Endodermal cell (in vitro differentiated cells): ENCODE results near the gene ADIPOR1. TPM values are rescaled to one million over a fixed set of nuclear protein-coding genes. Genes with fewer than 3 reads are reported as not detected.
"Not testable (repeated sequence)": the region's sequence is repeated elsewhere in the genome, so short reads cannot be mapped to it uniquely, and the experiment has no call there.

ENCODE experiments used
- DNase-seq: peaks from one replicate; pipeline ENCODE4 v3.0.0-alpha.2; 2017
- H3K27ac ChIP-seq: 2 replicates; pipeline ENCODE4 v1.5.1; 2013; ENCODE audit warnings: mild to moderate bottlenecking, low read depth, low read length, moderate library complexity
- H3K27me3 ChIP-seq: 2 replicates; pipeline ENCODE4 v1.6.1; 2013; ENCODE audit warnings: mild to moderate bottlenecking, low read length, moderate library complexity; ENCODE audit not compliant: insufficient read depth, control insufficient read depth, poor library complexity, severe bottlenecking
- H3K36me3 ChIP-seq: 2 replicates; pipeline ENCODE4 v1.7.0; 2013; ENCODE audit warnings: mild to moderate bottlenecking, low read length, moderate library complexity; ENCODE audit not compliant: control insufficient read depth, insufficient read depth
- H3K4me1 ChIP-seq: one replicate; pipeline ENCODE4 v1.7.0; 2013; ENCODE audit warnings: low read length; ENCODE audit not compliant: control insufficient read depth, insufficient read depth
- H3K4me3 ChIP-seq: 2 replicates; pipeline ENCODE4 v1.5.1; 2013; ENCODE audit warnings: mild to moderate bottlenecking, low read length, moderate library complexity
- H3K9ac ChIP-seq: 2 replicates; pipeline ENCODE4 v1.6.1; 2013; ENCODE audit warnings: mild to moderate bottlenecking, low read length, moderate library complexity; ENCODE audit not compliant: poor library complexity, severe bottlenecking; ENCODE audit errors: extremely low read depth
- H3K9me3 ChIP-seq: 2 replicates; pipeline ENCODE4 v1.6.1; 2013; ENCODE audit warnings: mild to moderate bottlenecking, low read length, moderate library complexity; ENCODE audit not compliant: control insufficient read depth
- H3K27ac Mint-ChIP-seq: 2 replicates; pipeline ENCODE4 v1.8.0; 2020; ENCODE audit warnings: mixed read lengths
- H3K27me3 Mint-ChIP-seq: 2 replicates; pipeline ENCODE4 v1.8.0; 2021; ENCODE audit warnings: mild to moderate bottlenecking, mixed read lengths; ENCODE audit not compliant: insufficient read depth
- H3K36me3 Mint-ChIP-seq: 2 replicates; pipeline ENCODE4 v1.8.0; 2020; ENCODE audit warnings: low read depth, mixed read lengths
- H3K4me1 Mint-ChIP-seq: 2 replicates; pipeline ENCODE4 v1.8.0; 2020; ENCODE audit warnings: mixed read lengths
- H3K4me3 Mint-ChIP-seq: 2 replicates; pipeline ENCODE4 v1.8.0; 2020; ENCODE audit warnings: mild to moderate bottlenecking, moderate library complexity, mixed read lengths
- H3K9me3 Mint-ChIP-seq: 2 replicates; pipeline ENCODE4 v1.8.0; 2020; ENCODE audit warnings: mild to moderate bottlenecking, mixed read lengths
- WGBS, 2 experiments: methylation state at CpG; one replicate each; pipeline versions ENCODE4 v1.1.5 to v1.1.7; 2013; ENCODE audit warnings: missing lambda C conversion rate in 2 of 2, mixed read lengths in 1 of 2; ENCODE audit not compliant: insufficient coverage in 1 of 2, insufficient read length in 1 of 2; 5-methylcytosine and 5-hydroxymethylcytosine counted together
- long read RNA-seq, 4 experiments: library from polyadenylated mRNA in 2 of 4; library from RNA in 1 of 4; library from capped mRNA in 1 of 4; stranded (forward) in 3 of 4; unstranded in 1 of 4; transcript quantifications; one replicate each; pipeline ENCODE4 v2.0.0, GENCODE V29; 2020 to 2021; ENCODE audit warnings: inconsistent platforms in 1 of 4
- polyA plus RNA-seq, 2 experiments: library from polyadenylated mRNA; stranded (reverse); fragments of 50-300 nt; gene quantifications; one replicate each; pipeline ENCODE4 v1.2.3, GENCODE V29; 2013
- total RNA-seq, 2 donors: library from RNA; stranded (reverse); fragmentation: NEBNext Ultra II Directional in 1 of 2; extraction: Animal tissue kit (Norgen Biotek cat#: 25700) in 1 of 2; gene quantifications; 2 replicates in 1 of 2; 3 replicates in 1 of 2; pipeline ENCODE4 v1.2.1, GENCODE V29; 2021
- TF ChIP-seq, protein P1 (sequence below): fragments of 200-600 bp; sonication (generic); conservative IDR thresholded peaks from 2 replicates; pipeline ENCODE4 v1.5.0; 2021; ENCODE audit warnings: antibody characterized with exemption, mild to moderate bottlenecking

ADIPOR1 gene, protein sequence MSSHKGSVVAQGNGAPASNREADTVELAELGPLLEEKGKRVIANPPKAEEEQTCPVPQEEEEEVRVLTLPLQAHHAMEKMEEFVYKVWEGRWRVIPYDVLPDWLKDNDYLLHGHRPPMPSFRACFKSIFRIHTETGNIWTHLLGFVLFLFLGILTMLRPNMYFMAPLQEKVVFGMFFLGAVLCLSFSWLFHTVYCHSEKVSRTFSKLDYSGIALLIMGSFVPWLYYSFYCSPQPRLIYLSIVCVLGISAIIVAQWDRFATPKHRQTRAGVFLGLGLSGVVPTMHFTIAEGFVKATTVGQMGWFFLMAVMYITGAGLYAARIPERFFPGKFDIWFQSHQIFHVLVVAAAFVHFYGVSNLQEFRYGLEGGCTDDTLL
- 10 to 100 TPM; 68.1 to 79.7 TPM for total RNA-seq
- polyA plus RNA-seq (2013, experiment 1 of 2) = 62.2 TPM
- polyA plus RNA-seq (2013, experiment 2 of 2) = 57.5 TPM
- long read RNA-seq, experiment 1, transcript ADIPOR1-201 (8 exons, 2,177 nt) = major isoform, 20 of 45 reads
- long read RNA-seq, experiment 1, transcript ADIPOR1-205 (3 exons, 2,109 nt) = minor isoform, 8 of 45 reads
- long read RNA-seq, experiment 1, partial matches to known transcripts = 15 of 45 reads
- long read RNA-seq, experiment 1, other reads (novel, unspliced or antisense) = 2 of 45 reads
- long read RNA-seq, experiment 2, transcript ADIPOR1-201 (8 exons, 2,177 nt) = major isoform, 289 of 324 reads
- long read RNA-seq, experiment 2, partial matches to known transcripts = 16 of 324 reads
- long read RNA-seq, experiment 2, other reads (novel, unspliced or antisense) = 18 of 324 reads
- long read RNA-seq, experiment 3, transcript ADIPOR1-201 (8 exons, 2,177 nt) = major isoform, 489 of 525 reads
- long read RNA-seq, experiment 3, partial matches to known transcripts = 15 of 525 reads
- long read RNA-seq, experiment 3, other reads (novel, unspliced or antisense) = 21 of 525 reads
- long read RNA-seq, experiment 4, transcript ADIPOR1-201 (8 exons, 2,177 nt) = major isoform, 51 of 64 reads
- long read RNA-seq, experiment 4, partial matches to known transcripts = 8 of 64 reads
- long read RNA-seq, experiment 4, other reads (novel, unspliced or antisense) = 5 of 64 reads

DNA sequence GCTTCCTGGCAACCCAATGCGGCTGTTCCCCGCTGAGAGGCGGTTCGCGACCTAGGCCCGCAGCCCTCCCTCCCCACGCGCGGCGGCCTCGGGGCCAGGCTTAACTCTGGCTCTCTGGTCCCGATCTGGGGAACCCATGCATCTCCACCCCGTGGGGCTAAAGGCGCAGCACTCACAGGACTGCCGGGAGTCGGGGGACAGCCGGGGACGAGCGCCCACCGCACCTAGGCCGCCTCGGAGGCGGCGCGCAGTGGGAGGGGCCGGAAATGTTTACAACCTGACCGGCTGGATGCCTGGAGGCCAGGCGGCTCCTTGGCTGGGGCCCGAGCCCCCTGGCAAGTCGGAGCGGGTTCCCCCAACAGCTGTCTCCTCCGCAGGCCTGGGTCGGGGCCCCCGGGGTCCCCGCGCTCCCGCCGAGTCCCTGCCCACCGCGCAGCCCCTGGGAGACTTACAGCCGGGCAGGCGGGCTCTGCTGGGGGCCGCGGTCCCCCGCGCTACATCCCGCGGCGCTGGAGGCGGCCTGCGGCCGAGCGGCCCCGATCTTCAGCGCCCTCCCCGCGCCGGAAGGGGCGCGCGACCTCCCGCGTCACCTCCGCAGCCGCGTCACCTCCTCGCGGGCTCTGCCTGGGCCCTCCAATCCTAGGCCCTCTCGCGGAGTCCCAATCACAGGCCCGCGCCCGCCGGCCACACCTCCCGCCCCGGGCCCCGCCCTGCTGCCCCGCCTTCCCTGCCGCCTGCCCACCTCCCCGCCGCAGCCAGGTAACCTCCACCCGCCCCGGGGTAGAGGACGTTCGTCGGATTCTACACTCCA, at the start of gene ADIPOR1:
Gene ADIPOR1 (minus strand): TSS at position 580 of the 811 bp plus-strand sequence. CDS start 7,242 bp downstream, outside the sequence.
- Histone ChIP-seq H3K27ac (peak within 1 kb of the TSS; percentile 66), H3K27me3 (no peaks in the 10 kb centered on the region), H3K4me1 (peaks cover 5% of the 10 kb centered on the region), H3K36me3 (peaks cover 30% of the 10 kb centered on the region), H3K9ac (peak within 1 kb of the TSS; percentile 87), H3K9me3 (no peaks in the 10 kb centered on the region), H3K4me3 (peak within 1 kb of the TSS; percentile 87)
- peak; percentile 98 for DNase-seq
- H3K36me3 Mint-ChIP-seq = peaks cover 10% of the 10 kb centered on the region
- peak within 1 kb of the TSS; percentile 66 for H3K4me3 Mint-ChIP-seq
- no peaks in the 10 kb centered on the region for H3K9me3 Mint-ChIP-seq
- H3K27ac Mint-ChIP-seq = peak within 1 kb of the TSS; percentile 89
- peaks cover 21% of the 10 kb centered on the region for H3K4me1 Mint-ChIP-seq
- 0 to 1% methylated on average over 32 to 86 of the region's 86 CpGs for WGBS, 2 experiments
- H3K27me3 Mint-ChIP-seq = no peaks in the 10 kb centered on the region
- TF ChIP-seq, protein P1, sequence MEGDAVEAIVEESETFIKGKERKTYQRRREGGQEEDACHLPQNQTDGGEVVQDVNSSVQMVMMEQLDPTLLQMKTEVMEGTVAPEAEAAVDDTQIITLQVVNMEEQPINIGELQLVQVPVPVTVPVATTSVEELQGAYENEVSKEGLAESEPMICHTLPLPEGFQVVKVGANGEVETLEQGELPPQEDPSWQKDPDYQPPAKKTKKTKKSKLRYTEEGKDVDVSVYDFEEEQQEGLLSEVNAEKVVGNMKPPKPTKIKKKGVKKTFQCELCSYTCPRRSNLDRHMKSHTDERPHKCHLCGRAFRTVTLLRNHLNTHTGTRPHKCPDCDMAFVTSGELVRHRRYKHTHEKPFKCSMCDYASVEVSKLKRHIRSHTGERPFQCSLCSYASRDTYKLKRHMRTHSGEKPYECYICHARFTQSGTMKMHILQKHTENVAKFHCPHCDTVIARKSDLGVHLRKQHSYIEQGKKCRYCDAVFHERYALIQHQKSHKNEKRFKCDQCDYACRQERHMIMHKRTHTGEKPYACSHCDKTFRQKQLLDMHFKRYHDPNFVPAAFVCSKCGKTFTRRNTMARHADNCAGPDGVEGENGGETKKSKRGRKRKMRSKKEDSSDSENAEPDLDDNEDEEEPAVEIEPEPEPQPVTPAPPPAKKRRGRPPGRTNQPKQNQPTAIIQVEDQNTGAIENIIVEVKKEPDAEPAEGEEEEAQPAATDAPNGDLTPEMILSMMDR = peak; percentile 40

DNA sequence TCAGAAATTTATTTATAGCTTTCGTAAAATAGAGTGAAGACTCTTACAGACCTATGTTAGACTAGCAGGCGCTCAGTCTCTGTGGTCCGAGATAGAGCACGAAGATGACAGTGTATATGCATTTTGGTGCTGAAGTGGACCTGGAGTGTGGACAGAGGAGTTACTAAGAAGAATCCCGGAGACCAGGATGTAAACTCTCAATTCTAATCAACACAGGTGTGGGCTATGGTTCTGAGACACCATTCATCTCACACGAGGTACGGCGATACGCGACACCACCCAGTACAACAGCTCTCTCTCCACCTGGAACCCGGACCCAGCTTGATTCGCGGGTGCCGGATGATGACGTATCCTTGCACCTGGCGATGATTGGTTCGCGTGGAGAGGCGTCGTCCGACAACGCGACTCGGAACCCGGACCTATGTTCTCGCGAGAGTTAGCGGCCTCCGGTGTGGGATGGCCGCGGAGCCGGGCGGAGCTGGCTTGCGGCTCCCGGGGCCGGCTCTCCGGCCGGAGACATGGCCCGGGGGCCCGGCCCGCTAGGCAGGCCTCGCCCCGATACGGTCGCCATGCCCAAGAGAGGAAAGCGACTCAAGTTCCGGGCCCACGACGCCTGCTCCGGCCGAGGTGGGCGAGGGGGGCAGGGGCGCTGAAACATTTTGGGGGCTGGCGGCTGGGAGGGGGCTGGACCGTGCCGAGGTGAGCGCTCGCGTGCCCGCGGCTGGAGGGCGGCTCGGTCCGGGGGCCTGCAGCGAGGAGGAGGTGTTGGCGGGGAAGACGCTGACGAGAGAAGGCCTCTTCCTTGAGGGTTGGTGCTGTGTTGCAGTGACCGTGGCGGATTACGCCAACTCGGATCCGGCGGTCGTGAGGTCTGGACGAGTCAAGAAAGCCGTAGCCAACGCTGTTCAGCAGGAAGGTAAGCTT, 49.1 kb upstream of the ADIPOR1 start, which contains the start of gene TMEM183A:
Gene TMEM183A (plus strand): TSS at position 427 of the 924 bp plus-strand sequence. CDS start 92 bp downstream, at position 519.
- Histone ChIP-seq H3K4me1 (no peaks in the 10 kb centered on the region), H3K9ac (peak within 1 kb of the TSS; percentile 95), H3K27me3 (no peaks in the 10 kb centered on the region), H3K4me3 (peak within 1 kb of the TSS; percentile 98), H3K36me3 (peaks cover 38% of the 10 kb centered on the region), H3K27ac (peak within 1 kb of the TSS; percentile 67), H3K9me3 (peaks cover 10% of the 10 kb centered on the region)
- TF ChIP-seq, protein P1 = no peak
- H3K27ac Mint-ChIP-seq = peak within 1 kb of the TSS; percentile 98
- DNase-seq = peak; percentile 99
- peak within 1 kb of the TSS; percentile 93 for H3K4me3 Mint-ChIP-seq
- H3K9me3 Mint-ChIP-seq = peaks cover 2% of the 10 kb centered on the region
- H3K4me1 Mint-ChIP-seq = peaks cover 20% of the 10 kb centered on the region
- peaks cover 31% of the 10 kb centered on the region for H3K36me3 Mint-ChIP-seq
- WGBS, 2 experiments = 0% methylated on average over 40 to 78 of the region's 78 CpGs
- H3K27me3 Mint-ChIP-seq = no peaks in the 10 kb centered on the region

DNA sequence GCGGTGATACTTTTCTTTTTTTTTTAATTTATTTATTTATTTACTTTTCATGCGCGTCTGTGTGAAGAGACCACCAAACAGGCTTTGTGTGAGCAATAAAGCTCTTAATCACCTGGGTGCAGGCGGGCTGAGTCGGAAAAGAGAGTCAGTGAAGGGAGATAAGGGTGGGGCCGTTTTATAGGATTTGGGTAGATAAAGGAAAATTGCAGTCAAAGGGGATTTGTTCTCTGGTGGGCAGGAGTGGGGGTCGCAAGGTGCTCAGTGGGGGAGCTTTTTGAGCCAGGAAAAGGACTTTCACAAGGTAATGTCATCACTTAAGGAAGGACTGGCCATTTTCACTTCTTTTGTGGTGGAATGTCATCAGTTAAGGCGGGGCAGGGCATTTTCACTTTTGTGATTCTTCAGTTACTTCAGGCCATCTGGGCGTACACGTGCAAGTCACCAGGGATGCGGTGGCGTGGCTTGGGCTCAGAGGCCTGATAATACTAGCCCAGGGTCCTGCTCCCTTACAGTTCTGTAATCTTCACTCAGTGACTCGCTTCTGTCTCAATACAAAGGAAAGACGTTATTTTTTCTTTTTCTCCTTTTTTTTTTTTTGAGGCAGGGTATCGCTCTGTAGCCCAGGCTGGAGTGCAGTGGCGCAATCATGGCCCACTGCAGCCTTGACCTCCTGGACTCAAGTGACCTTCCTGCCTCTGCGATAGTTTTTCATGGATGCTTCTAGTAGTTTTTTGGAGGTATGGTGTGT, 47.5 kb upstream of the ADIPOR1 start:
- peak overlapping the region; percentile 98 for H3K27ac Mint-ChIP-seq
- peak overlapping the region; percentile 93 for H3K4me3 Mint-ChIP-seq
- not testable (repeated sequence) for H3K27me3 ChIP-seq, H3K4me1 ChIP-seq, H3K27me3 Mint-ChIP-seq, H3K27ac ChIP-seq, H3K9me3 Mint-ChIP-seq, H3K9me3 ChIP-seq
- 48 to 80% methylated on average over 10 to 16 of the region's 17 CpGs for WGBS, 2 experiments
- peaks cover 17% of the 10 kb centered on the region for H3K36me3 Mint-ChIP-seq
- H3K4me3 ChIP-seq = peak overlapping the region; percentile 98
- peak overlapping the region; percentile 95 for H3K9ac ChIP-seq
- peaks cover 26% of the 10 kb centered on the region for H3K4me1 Mint-ChIP-seq
- DNase-seq = peak; percentile 74
- H3K36me3 ChIP-seq = peaks cover 21% of the 10 kb centered on the region
